Inferior parietal cortex (tissue), 1 donor: ENCODE results near the gene UBAC2.

Experiments
- DNase-seq: peaks from one replicate; pipeline ENCODE4 v3.0.0-alpha.2; 2016; ENCODE audit errors: extremely low spot score

UBAC2 gene

DNA sequence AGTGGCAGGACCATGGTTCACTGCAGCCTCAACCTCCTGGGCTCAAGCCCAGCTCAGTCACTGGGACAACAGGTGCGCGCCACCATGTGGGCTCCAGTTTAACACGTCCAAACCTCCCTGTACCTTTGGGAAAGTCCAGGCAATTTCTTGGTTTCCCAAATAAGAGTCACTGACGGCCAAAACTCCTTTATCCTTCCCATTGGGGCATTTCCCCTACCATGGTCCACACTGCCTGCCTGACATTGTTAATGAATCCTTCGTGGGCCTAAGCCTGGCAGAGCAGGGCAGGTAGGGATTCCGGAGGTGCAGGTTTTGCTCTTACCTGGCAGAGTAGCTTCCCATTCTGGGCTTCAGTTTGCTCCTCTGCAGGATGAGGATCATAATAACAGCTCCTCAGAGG is 234.5 kb downstream of the UBAC2 start:
- DNase-seq = no peak

DNA sequence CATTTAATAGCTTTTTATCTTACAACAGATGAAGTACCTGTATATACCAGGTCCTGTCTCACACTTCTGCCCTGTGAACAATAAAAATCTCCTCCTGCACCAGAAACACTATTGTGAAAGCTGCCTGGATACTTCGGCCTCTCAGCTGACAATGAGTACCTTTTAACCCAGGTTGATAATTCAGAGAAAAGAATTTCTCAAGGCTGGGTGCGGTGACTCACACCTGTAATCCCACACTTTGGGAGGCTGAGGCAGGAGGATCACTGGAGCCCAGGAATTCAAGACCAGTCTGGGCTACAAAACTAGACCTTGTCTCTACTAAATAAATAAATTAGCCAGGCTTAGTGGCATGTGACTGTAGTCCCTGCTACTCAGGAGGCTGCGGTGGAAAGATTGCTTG is 235.3 kb downstream of the UBAC2 start:
- DNase-seq = no peak
